ENCODE measurements around the gene KRTAP16-1.

The KRTAP16-1 gene

GRCh38 chr17:41267711-41268110 lies 41.4 kb downstream of the KRTAP16-1 start:
- Histone ChIP-seq H3K4me3 (replicated peaks; ENCODE audit: insufficient read depth, low read length) (no peak overlapping the region), H3K27ac (replicated peaks) (no peak overlapping the region), H3K27me3 (ENCODE audit: insufficient read depth, poor library complexity, severe bottlenecking) (no peaks in the 10 kb centered on the region)
- TF ChIP-seq GABPA (IDR thresholded peaks at IDR 0.05; ENCODE audit: low read depth) = no peak
- TF ChIP-seq, protein P1, sequence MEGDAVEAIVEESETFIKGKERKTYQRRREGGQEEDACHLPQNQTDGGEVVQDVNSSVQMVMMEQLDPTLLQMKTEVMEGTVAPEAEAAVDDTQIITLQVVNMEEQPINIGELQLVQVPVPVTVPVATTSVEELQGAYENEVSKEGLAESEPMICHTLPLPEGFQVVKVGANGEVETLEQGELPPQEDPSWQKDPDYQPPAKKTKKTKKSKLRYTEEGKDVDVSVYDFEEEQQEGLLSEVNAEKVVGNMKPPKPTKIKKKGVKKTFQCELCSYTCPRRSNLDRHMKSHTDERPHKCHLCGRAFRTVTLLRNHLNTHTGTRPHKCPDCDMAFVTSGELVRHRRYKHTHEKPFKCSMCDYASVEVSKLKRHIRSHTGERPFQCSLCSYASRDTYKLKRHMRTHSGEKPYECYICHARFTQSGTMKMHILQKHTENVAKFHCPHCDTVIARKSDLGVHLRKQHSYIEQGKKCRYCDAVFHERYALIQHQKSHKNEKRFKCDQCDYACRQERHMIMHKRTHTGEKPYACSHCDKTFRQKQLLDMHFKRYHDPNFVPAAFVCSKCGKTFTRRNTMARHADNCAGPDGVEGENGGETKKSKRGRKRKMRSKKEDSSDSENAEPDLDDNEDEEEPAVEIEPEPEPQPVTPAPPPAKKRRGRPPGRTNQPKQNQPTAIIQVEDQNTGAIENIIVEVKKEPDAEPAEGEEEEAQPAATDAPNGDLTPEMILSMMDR (IDR thresholded peaks at IDR 0.05; ENCODE audit: insufficient read depth, low read length) = no peak
- TF ChIP-seq REST (IDR thresholded peaks at IDR 0.05; ENCODE audit: insufficient replicate concordance, low read depth) = no peak
- no peak for TF ChIP-seq POLR2AphosphoS5 (IDR thresholded peaks at IDR 0.05; ENCODE audit: low read depth)
- no peak for TF ChIP-seq SPI1 (IDR thresholded peaks at IDR 0.05; ENCODE audit: borderline replicate concordance, low read depth)
- peak in 1 of 2 experiments; percentile 3 for DNase-seq (ENCODE audit: low read depth in 1 of 2, low spot score in 1 of 2)

GRCh38 chr17:41265078-41265477 lies 44.0 kb downstream of the KRTAP16-1 start, which contains the start of gene KRTAP9-6:
KRTAP9-6 (plus strand) TSS chr17:41265378; CDS start chr17:41265378, 0 bp downstream.
- Histone ChIP-seq H3K27ac (replicated peaks) (no peak within 1 kb of the TSS), H3K27me3 (ENCODE audit: insufficient read depth, poor library complexity, severe bottlenecking) (no peaks in the 10 kb centered on the region), H3K4me3 (replicated peaks; ENCODE audit: insufficient read depth, low read length) (no peak within 1 kb of the TSS)
- DNase-seq (ENCODE audit: low read depth in 1 of 2, low spot score in 1 of 2) = no peak
- TF ChIP-seq POLR2AphosphoS5 (IDR thresholded peaks at IDR 0.05; ENCODE audit: low read depth) (no peak), REST (IDR thresholded peaks at IDR 0.05; ENCODE audit: insufficient replicate concordance, low read depth) (no peak), SPI1 (IDR thresholded peaks at IDR 0.05; ENCODE audit: borderline replicate concordance, low read depth) (no peak), GABPA (IDR thresholded peaks at IDR 0.05; ENCODE audit: low read depth) (no peak)
- TF ChIP-seq, protein P1 (IDR thresholded peaks at IDR 0.05; ENCODE audit: insufficient read depth, low read length) = no peak

- no peaks in the 10 kb centered on the region for H3K27me3 ChIP-seq (ENCODE audit: insufficient read depth, poor library complexity, severe bottlenecking)
These were observed 44.5 kb downstream of the KRTAP16-1 start for GRCh38 chr17:41264599-41264998.

More at GRCh38 chr17:41264599-41264998, 44.5 kb downstream of the KRTAP16-1 start:
- no peak for DNase-seq (ENCODE audit: low read depth in 1 of 2, low spot score in 1 of 2)
- H3K4me3 ChIP-seq (replicated peaks; ENCODE audit: insufficient read depth, low read length) = no peak overlapping the region
- no peak overlapping the region for H3K27ac ChIP-seq (replicated peaks)
- TF ChIP-seq SPI1 (IDR thresholded peaks at IDR 0.05; ENCODE audit: borderline replicate concordance, low read depth) (no peak), POLR2AphosphoS5 (IDR thresholded peaks at IDR 0.05; ENCODE audit: low read depth) (no peak), REST (IDR thresholded peaks at IDR 0.05; ENCODE audit: insufficient replicate concordance, low read depth) (no peak), GABPA (IDR thresholded peaks at IDR 0.05; ENCODE audit: low read depth) (no peak)
- TF ChIP-seq, protein P1 (IDR thresholded peaks at IDR 0.05; ENCODE audit: insufficient read depth, low read length) = no peak

Measured in HL-60 (cell line).